ENCODE results near the gene ANKRD24. TPM values are rescaled to one million over a fixed set of nuclear protein-coding genes. Genes with fewer than 3 reads are reported as not detected.

The ANKRD24 gene
- total RNA-seq, 1 experiment from 2014 or later = 2.4 TPM

DNA sequence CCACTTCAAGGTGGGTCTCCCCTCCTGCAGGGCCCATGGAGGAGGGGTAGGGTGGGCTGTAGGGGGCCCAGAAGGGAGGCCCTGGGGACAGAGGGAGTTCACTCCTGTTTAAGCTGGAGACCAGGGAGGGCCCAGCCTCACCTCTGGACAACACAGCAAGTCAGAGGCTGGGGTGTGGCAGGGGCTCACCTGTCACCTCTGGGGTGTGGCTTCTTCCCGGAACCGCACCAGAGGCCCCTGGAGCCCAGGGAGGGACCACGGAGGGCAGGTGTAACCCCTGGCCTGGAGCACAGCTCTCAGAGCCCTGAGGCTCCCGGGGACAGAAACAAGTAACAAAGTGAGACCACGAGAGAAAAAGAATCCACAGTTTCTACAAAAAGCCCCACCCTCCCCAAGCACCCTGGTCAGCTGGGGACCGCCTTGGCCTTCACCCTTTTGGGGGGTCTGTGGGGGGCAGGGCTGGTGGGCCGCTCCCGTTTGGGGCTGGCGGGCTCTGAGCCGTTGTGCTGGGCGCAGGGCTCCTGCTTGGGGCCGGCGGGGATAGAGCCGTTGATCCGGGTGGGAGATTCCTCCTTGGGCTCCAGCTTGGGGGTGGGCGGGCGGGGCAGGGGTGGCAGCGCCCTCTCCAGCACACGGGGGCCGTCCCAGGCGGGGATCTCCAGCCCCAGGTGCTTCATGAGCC lies 8.1 kb upstream of the ANKRD24 start:
- Histone ChIP-seq H3K79me1 (ENCODE audit: insufficient read depth, low read depth, low read length, poor library complexity, severe bottlenecking) (no peaks in the 10 kb centered on the region), H3K4ac (ENCODE audit: low read depth, low read length) (no peak overlapping the region), H3K23me2 (ENCODE audit: insufficient read length, low read depth, low read length, poor library complexity, severe bottlenecking) (no peaks in the 10 kb centered on the region), H3K14ac (ENCODE audit: insufficient read depth, low read length) (no peak overlapping the region), H3K18ac (ENCODE audit: insufficient read length, low read depth, low read length) (no peak overlapping the region), H3K9ac (ENCODE audit: extremely low read depth, insufficient read length, low read length) (no peak overlapping the region), H2BK120ac (ENCODE audit: low read depth, low read length, poor library complexity, severe bottlenecking) (no peak overlapping the region), H3K79me2 (ENCODE audit: insufficient read depth, low read length) (no peaks in the 10 kb centered on the region), H3T11ph (ENCODE audit: low read length) (no peak overlapping the region), H2BK5ac (ENCODE audit: insufficient read length, low read length) (no peak overlapping the region), H2AK5ac (ENCODE audit: insufficient read length, low read length) (no peak overlapping the region), H4K20me1 (ENCODE audit: control insufficient read depth, insufficient read depth, insufficient read length) (no peaks in the 10 kb centered on the region), H3K23ac (ENCODE audit: insufficient read length, low read depth, low read length) (no peak overlapping the region), H3K4me2 (ENCODE audit: insufficient read depth, insufficient read length, low read length) (no peak overlapping the region), H4K8ac (replicated peaks; ENCODE audit: insufficient read length, low read depth, low read length) (no peak overlapping the region), H2BK15ac (ENCODE audit: low read depth, low read length) (no peak overlapping the region), H2BK12ac (ENCODE audit: insufficient read length, low read depth, low read length) (no peak overlapping the region), H3K4me1 (ENCODE audit: insufficient read depth, low read length) (no peaks in the 10 kb centered on the region), H3K56ac (ENCODE audit: insufficient read length, low read depth, low read length) (no peak overlapping the region), H3K27me3 (ENCODE audit: insufficient read depth, low read length) (no peaks in the 10 kb centered on the region; the same call in 1 of the 2 replicates), H4K5ac (ENCODE audit: insufficient read length, low read depth, low read length) (no peak overlapping the region), H2BK20ac (ENCODE audit: low read depth, low read length, poor library complexity, severe bottlenecking) (no peak overlapping the region), H4K91ac (ENCODE audit: insufficient read length, low read depth, low read length) (no peak overlapping the region), H2AFZ (ENCODE audit: low read length) (no peak overlapping the region), H3K27ac (ENCODE audit: insufficient read length, low read depth, low read length) (no peak overlapping the region), H3K9me3 (ENCODE audit: control insufficient read depth, low read depth, low read length) (no peaks in the 10 kb centered on the region)
- Mint-ChIP-seq H3K4me1 (peaks cover 3 to 8% of the 10 kb centered on the region in 2 experiments; a peak in 3 of 4 replicates), H3K27ac (no peak overlapping the region), H3K27me3 (ENCODE audit: low read depth) (peaks cover 32% of the 10 kb centered on the region), H3K36me3 (ENCODE audit: insufficient read depth in 1 of 3, low read depth in 3 of 3) (peaks cover 0 to 14% (median 4%) of the 10 kb centered on the region in 3 experiments; a peak in 4 of 7 replicates), H3K9me3 (no peaks in the 10 kb centered on the region), H3K4me3 (no peak overlapping the region)
- TF ChIP-seq, protein P1, sequence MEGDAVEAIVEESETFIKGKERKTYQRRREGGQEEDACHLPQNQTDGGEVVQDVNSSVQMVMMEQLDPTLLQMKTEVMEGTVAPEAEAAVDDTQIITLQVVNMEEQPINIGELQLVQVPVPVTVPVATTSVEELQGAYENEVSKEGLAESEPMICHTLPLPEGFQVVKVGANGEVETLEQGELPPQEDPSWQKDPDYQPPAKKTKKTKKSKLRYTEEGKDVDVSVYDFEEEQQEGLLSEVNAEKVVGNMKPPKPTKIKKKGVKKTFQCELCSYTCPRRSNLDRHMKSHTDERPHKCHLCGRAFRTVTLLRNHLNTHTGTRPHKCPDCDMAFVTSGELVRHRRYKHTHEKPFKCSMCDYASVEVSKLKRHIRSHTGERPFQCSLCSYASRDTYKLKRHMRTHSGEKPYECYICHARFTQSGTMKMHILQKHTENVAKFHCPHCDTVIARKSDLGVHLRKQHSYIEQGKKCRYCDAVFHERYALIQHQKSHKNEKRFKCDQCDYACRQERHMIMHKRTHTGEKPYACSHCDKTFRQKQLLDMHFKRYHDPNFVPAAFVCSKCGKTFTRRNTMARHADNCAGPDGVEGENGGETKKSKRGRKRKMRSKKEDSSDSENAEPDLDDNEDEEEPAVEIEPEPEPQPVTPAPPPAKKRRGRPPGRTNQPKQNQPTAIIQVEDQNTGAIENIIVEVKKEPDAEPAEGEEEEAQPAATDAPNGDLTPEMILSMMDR (conservative IDR thresholded peaks at IDR 0.05) = no peak
- no CpG with 5 or more reads among the region's 21 CpGs for WGBS (ENCODE audit: extremely low coverage, insufficient read length, low lambda C conversion rate)
- DNase-seq = no peak

All from H9 (cell line).